HepG2 (cell line): ENCODE results near the gene SLC26A4. TPM values are rescaled to one million over a fixed set of nuclear protein-coding genes. Genes with fewer than 3 reads are reported as not detected.
A peak's percentile ranks its signal among the peaks of the same experiment; 100 is the strongest.

Experiments
- FOXK2 ChIP-seq: fragments of 450-650 bp; IDR thresholded peaks from 2 replicates; pipeline ENCODE4 v1.6.1; 2016
- HNRNPUL1 ChIP-seq: fragments of 200-400 bp; formaldehyde crosslinking; IDR thresholded peaks from 2 replicates; pipeline ENCODE4 v1.6.1; 2017; ENCODE audit warnings: low read depth, mild to moderate bottlenecking, low read length, moderate library complexity
- ISX ChIP-seq: sonication (generic); formaldehyde crosslinking; conservative IDR thresholded peaks from 2 replicates; pipeline ENCODE4 v1.5.0; 2020; ENCODE audit warnings: missing genetic modification reagents
- MEF2D ChIP-seq: sonication (generic); formaldehyde crosslinking; IDR thresholded peaks from 2 replicates; pipeline ENCODE4 v1.5.1; 2020; ENCODE audit warnings: mild to moderate bottlenecking, missing genetic modification reagents
- MZF1 ChIP-seq: sonication (generic); formaldehyde crosslinking; IDR thresholded peaks from 2 replicates; pipeline ENCODE4 v1.8.1; 2023; ENCODE audit warnings: mild to moderate bottlenecking, missing genetic modification reagents, borderline replicate concordance
- NRL ChIP-seq: sonication (generic); formaldehyde crosslinking; IDR thresholded peaks from 2 replicates; pipeline ENCODE4 v1.5.0; 2020; ENCODE audit warnings: missing genetic modification reagents, mild to moderate bottlenecking, moderate library complexity, borderline replicate concordance
- RXRA ChIP-seq: sonication (generic); formaldehyde crosslinking; IDR thresholded peaks from 2 replicates; pipeline ENCODE4 v1.5.1; 2020; ENCODE audit warnings: missing genetic modification reagents
- SMARCE1 ChIP-seq: fragments of 450-650 bp; IDR thresholded peaks from 2 replicates; pipeline ENCODE4 v1.6.1; 2017; ENCODE audit warnings: borderline replicate concordance
- SRSF9 ChIP-seq: fragments of 200-400 bp; formaldehyde crosslinking; IDR thresholded peaks from 2 replicates; pipeline ENCODE4 v1.6.1; 2018; ENCODE audit warnings: borderline replicate concordance, mild to moderate bottlenecking, low read depth, low read length; ENCODE audit not compliant: insufficient read depth, poor library complexity, severe bottlenecking
- TCF12 ChIP-seq, 2 experiments: fragments of 450-650 bp in 1 of 2; sonication (generic) in 1 of 2; formaldehyde crosslinking in 1 of 2; IDR thresholded peaks; 2 replicates each; pipeline versions ENCODE4 v1.6.1 to v1.8.0; 2017 to 2022; ENCODE audit warnings: antibody characterized with exemption in 1 of 2, mild to moderate bottlenecking in 1 of 2, missing genetic modification reagents in 1 of 2, moderate library complexity in 1 of 2
- TOPORS ChIP-seq: sonication (generic); formaldehyde crosslinking; IDR thresholded peaks from 2 replicates; pipeline ENCODE4 v1.8.0; 2023; ENCODE audit warnings: mild to moderate bottlenecking, missing genetic modification reagents
- ZBTB44 ChIP-seq: sonication (generic); formaldehyde crosslinking; IDR thresholded peaks from 2 replicates; pipeline ENCODE4 v1.4.0; 2020; ENCODE audit warnings: missing genetic modification reagents
- ZFP91 ChIP-seq: sonication (generic); formaldehyde crosslinking; IDR thresholded peaks from 2 replicates; pipeline ENCODE4 v1.9.0; 2022; ENCODE audit warnings: missing genetic modification reagents, mild to moderate bottlenecking, borderline replicate concordance
- ZNF446 ChIP-seq: sonication (generic); formaldehyde crosslinking; IDR thresholded peaks from 2 replicates; pipeline ENCODE4 v1.5.0; 2020; ENCODE audit warnings: mild to moderate bottlenecking, missing genetic modification reagents
- ZNF468 ChIP-seq: sonication (generic); formaldehyde crosslinking; IDR thresholded peaks from 2 replicates; pipeline ENCODE4 v1.8.0; 2022; ENCODE audit warnings: mild to moderate bottlenecking, moderate library complexity, missing genetic modification reagents
- ZNF556 ChIP-seq: sonication (generic); formaldehyde crosslinking; IDR thresholded peaks from 2 replicates; pipeline ENCODE4 v1.4.0; 2020; ENCODE audit warnings: mild to moderate bottlenecking, missing genetic modification reagents, borderline replicate concordance
- ZNF557 ChIP-seq: sonication (generic); formaldehyde crosslinking; IDR thresholded peaks from 2 replicates; pipeline ENCODE4 v1.4.0; 2020; ENCODE audit warnings: missing genetic modification reagents
- ZNF605 ChIP-seq: sonication (generic); formaldehyde crosslinking; IDR thresholded peaks from 2 replicates; pipeline ENCODE4 v1.8.0; 2022; ENCODE audit warnings: mild to moderate bottlenecking, missing genetic modification reagents
- ZNF704 ChIP-seq: sonication (generic); formaldehyde crosslinking; IDR thresholded peaks from 2 replicates; pipeline ENCODE4 v1.8.1; 2023; ENCODE audit warnings: mild to moderate bottlenecking, inconsistent platforms, moderate library complexity, missing genetic modification reagents, borderline replicate concordance
- ZNF83 ChIP-seq: sonication (generic); formaldehyde crosslinking; IDR thresholded peaks from 2 replicates; pipeline ENCODE4 v1.4.0; 2020; ENCODE audit warnings: missing genetic modification reagents, mild to moderate bottlenecking, borderline replicate concordance
- polyA plus RNA-seq, 8 experiments: library from polyadenylated mRNA; depleted of rRNA in 3 of 8; stranded (reverse) in 7 of 8; unstranded in 1 of 8; fragments of >200 nt; fragmentation: Illumina TruSeq in 4 of 8; extraction: Trizol in 4 of 8; gene quantifications; 2 replicates each; pipeline versions ENCODE4 v1.2.1 to v1.2.3, GENCODE V29; 2011 to 2016; ENCODE audit warnings: low read depth in 4 of 8, missing spikeins in 1 of 8, mixed read lengths in 1 of 8; ENCODE audit not compliant: insufficient read depth in 1 of 8
- total RNA-seq, 5 experiments: library from RNA; depleted of rRNA; stranded (reverse); fragments of >200 nt; fragmentation: Illumina TruSeq; extraction: Trizol; gene quantifications; 2 replicates each; pipeline ENCODE4 v1.2.3, GENCODE V29; 2016; ENCODE audit warnings: low read depth in 1 of 5
- TF ChIP-seq, protein P1 (sequence below): sonication (generic); formaldehyde crosslinking; IDR thresholded peaks from 2 replicates; pipeline ENCODE4 v1.5.0; 2020; ENCODE audit warnings: mild to moderate bottlenecking, missing genetic modification reagents, borderline replicate concordance

The SLC26A4 gene
- total and polyA plus RNA-seq, 2 of the 13 experiments (the other 11 are each of a cell fraction or from before 2014, with no cell fraction given) = 0.08 to 0.11 TPM

- TF ChIP-seq MZF1 = no peak
- peak; percentile 97 for TF ChIP-seq FOXK2
- no peak for TF ChIP-seq ISX (CRISPR knock-in tag)
- TF ChIP-seq ZNF557 (CRISPR knock-in tag) = 0 out of 2 replicates have a peak, but pooled peaks have one; percentile 35
- no peak for TF ChIP-seq ZNF446
- peak; percentile 75 for TF ChIP-seq ZNF605 (CRISPR knock-in tag)
- TF ChIP-seq ZBTB44 (CRISPR knock-in tag) = no peak
- 0 out of 2 replicates have a peak, but pooled peaks have one; percentile 12 for TF ChIP-seq ZNF468
- no peak; the same call in none of the 2 replicates for TF ChIP-seq RXRA (CRISPR knock-in tag)
- TF ChIP-seq TCF12 (IDR thresholded peaks at IDR 0.05) = no peak
- peak; percentile 20; the same call in 1 of the 2 replicates for TF ChIP-seq TCF12 (CRISPR knock-in tag; IDR thresholded peaks at IDR 0.05)
- TF ChIP-seq SRSF9 = no peak
- no peak for TF ChIP-seq ZNF83 (CRISPR knock-in tag)
- no peak for TF ChIP-seq HNRNPUL1
- TF ChIP-seq TOPORS (CRISPR knock-in tag) = no peak
- TF ChIP-seq SMARCE1 = no peak
- TF ChIP-seq ZFP91 (CRISPR knock-in tag) = peak; percentile 79; the same call in 1 of the 2 replicates
- no peak for TF ChIP-seq ZNF556 (CRISPR knock-in tag)
- no peak; the same call in 1 of the 2 replicates for TF ChIP-seq MEF2D (CRISPR knock-in tag)
- TF ChIP-seq, protein P1, sequence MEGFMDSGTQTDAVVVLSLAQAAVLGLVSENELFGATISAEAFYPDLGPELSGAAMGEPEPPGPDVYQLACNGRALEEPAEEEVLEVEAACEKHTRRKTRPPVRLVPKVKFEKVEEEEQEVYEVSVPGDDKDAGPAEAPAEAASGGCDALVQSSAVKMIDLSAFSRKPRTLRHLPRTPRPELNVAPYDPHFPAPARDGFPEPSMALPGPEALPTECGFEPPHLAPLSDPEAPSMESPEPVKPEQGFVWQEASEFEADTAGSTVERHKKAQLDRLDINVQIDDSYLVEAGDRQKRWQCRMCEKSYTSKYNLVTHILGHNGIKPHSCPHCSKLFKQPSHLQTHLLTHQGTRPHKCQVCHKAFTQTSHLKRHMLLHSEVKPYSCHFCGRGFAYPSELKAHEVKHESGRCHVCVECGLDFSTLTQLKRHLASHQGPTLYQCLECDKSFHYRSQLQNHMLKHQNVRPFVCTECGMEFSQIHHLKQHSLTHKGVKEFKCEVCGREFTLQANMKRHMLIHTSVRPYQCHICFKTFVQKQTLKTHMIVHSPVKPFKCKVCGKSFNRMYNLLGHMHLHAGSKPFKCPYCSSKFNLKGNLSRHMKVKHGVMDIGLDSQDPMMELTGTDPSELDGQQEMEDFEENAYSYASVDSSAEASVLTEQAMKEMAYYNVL (CRISPR knock-in tag) = no peak; the same call in 1 of the 2 replicates
- TF ChIP-seq NRL (CRISPR knock-in tag) = peak; percentile 43; the same call in 1 of the 2 replicates
- peak; percentile 70; the same call in 1 of the 2 replicates for TF ChIP-seq ZNF704 (CRISPR knock-in tag)
These were observed 83.1 kb downstream of the SLC26A4 start, which contains the start of gene CBLL1 (continued) for GRCh38 chr7:107743567-107744344.
